Fibroblast of lung (primary cell): ENCODE measurements around the gene CCDC93.

Experiments
- CTCF ChIP-seq, 2 donors: IDR thresholded peaks in 1 of 2; conservative IDR thresholded peaks in 1 of 2; 1 replicate in 1 of 2; 2 replicates in 1 of 2; pipeline ENCODE4 v1.5.1; 2011 to 2012; ENCODE audit warnings: low read length in 2 of 2, control low read depth in 1 of 2, inconsistent platforms in 1 of 2, low read depth in 1 of 2, mild to moderate bottlenecking in 1 of 2
- EZH2 ChIP-seq: IDR thresholded peaks from 2 replicates; pipeline ENCODE4 v1.5.1; 2012; ENCODE audit warnings: low read length, control low read depth, mild to moderate bottlenecking; ENCODE audit errors: missing control alignments

- TF ChIP-seq CTCF (conservative IDR thresholded peaks at IDR 0.05 in 1 of 2, IDR thresholded peaks at IDR 0.05 in 1 of 2; ENCODE audit: low read depth in 1 of 2, low read length in 2 of 2) (no peak), EZH2 (no peak)
Measured at GRCh38 chr2:118029025-118029424, 15.2 kb upstream of the CCDC93 start.
